ENCODE results near the gene TMEM183A. TPM values are rescaled to one million over a fixed set of nuclear protein-coding genes. Genes with fewer than 3 reads are reported as not detected.

The TMEM183A gene
- polyA plus RNA-seq, 1 of the 3 experiments (the other 2 are of a cell fraction): 47.9 TPM

- Histone ChIP-seq H3K79me2 (ENCODE audit: insufficient read depth) (no peaks in the 10 kb centered on the region), H4K20me1 (ENCODE audit: insufficient read depth) (0 out of 2 replicates have a peak, but pooled peaks cover 3% of the 10 kb centered on the region), H3K27me3 (ENCODE audit: insufficient read depth) (no peaks in the 10 kb centered on the region), H2AFZ (ENCODE audit: low read depth) (no peak overlapping the region), H3K4me3 (ENCODE audit: low read depth in 2 of 2, low read length in 1 of 2) (no peak overlapping the region), H3K4me1 (ENCODE audit: control insufficient read depth in 1 of 2, insufficient read depth in 2 of 2, low read depth in 1 of 2, low read length in 1 of 2) (peaks cover 20 to 27% of the 10 kb centered on the region in 2 experiments; a peak in 3 of 4 replicates), H3K27ac (ENCODE audit: low read depth in 2 of 2, low read length in 1 of 2) (no peak overlapping the region), H3K9ac (no peak overlapping the region), H3F3A (replicated peaks; ENCODE audit: insufficient read depth) (peaks cover under 1% of the 10 kb centered on the region), H3K9me2 (no peaks in the 10 kb centered on the region), H3K9me3 (no peaks in the 10 kb centered on the region), H3K4me2 (no peak overlapping the region), H3K36me3 (replicated peaks in 1 of 2; ENCODE audit: control insufficient read depth in 1 of 2, insufficient read depth in 2 of 2, low read length in 1 of 2) (no peaks in the 10 kb centered on the region)
- CTCF ChIA-PET: interaction anchor here (2.4 to 16.3 kb wide), 8 partner anchors 12 to 229 kb away, joined by 5 to 454 read pairs (median 102); partner anchors contain the start of genes ADORA1 and PPFIA4
- DNase-seq: no peak
- 100% methylated on average over 1 of the region's 3 CpGs for WGBS (ENCODE audit: low lambda C conversion rate)
- TF ChIP-seq RAD21 (IDR thresholded peaks at IDR 0.05; ENCODE audit: low read length) (no peak), NRF1 (IDR thresholded peaks at IDR 0.05; ENCODE audit: low read depth, low read length) (no peak)
- POLR2A ChIA-PET: no interaction called here
Measured at GRCh38 chr1:203041351-203041932, 34.3 kb downstream of the TMEM183A start.

GRCh38 chr1:203043830-203044545 is 36.8 kb downstream of the TMEM183A start:
- H3K9me2 ChIP-seq: no peaks in the 10 kb centered on the region
- H3K4me3 ChIP-seq (ENCODE audit: low read depth in 2 of 2, low read length in 1 of 2): no peak overlapping the region
- no peaks in the 10 kb centered on the region for H3K36me3 ChIP-seq (replicated peaks in 1 of 2; ENCODE audit: control insufficient read depth in 1 of 2, insufficient read depth in 2 of 2, low read length in 1 of 2)
- DNase-seq: no peak
- H3K9ac ChIP-seq: no peak overlapping the region
- CTCF ChIA-PET: interaction anchor here (0.9 to 16.3 kb wide), 7 partner anchors 9 to 226 kb away, joined by 3 to 454 read pairs (median 131); partner anchors contain the start of genes ADORA1 and MYOG
- H3K4me1 ChIP-seq (ENCODE audit: control insufficient read depth in 1 of 2, insufficient read depth in 2 of 2, low read depth in 1 of 2, low read length in 1 of 2): peaks cover 7 to 14% of the 10 kb centered on the region in 2 experiments; a peak in 3 of 4 replicates
- no peak overlapping the region for H3K27ac ChIP-seq (ENCODE audit: low read depth in 2 of 2, low read length in 1 of 2)
- H3K27me3 ChIP-seq (ENCODE audit: insufficient read depth): no peaks in the 10 kb centered on the region
- no peak overlapping the region for H2AFZ ChIP-seq (ENCODE audit: low read depth)
- WGBS (ENCODE audit: low lambda C conversion rate): 96% methylated on average over 8 of the region's 14 CpGs
- H3F3A ChIP-seq (replicated peaks; ENCODE audit: insufficient read depth): peaks cover 7% of the 10 kb centered on the region
- no peaks in the 10 kb centered on the region for H3K9me3 ChIP-seq
- H3K79me2 ChIP-seq (ENCODE audit: insufficient read depth): no peaks in the 10 kb centered on the region
- TF ChIP-seq NFIC (IDR thresholded peaks at IDR 0.05; ENCODE audit: borderline replicate concordance) (no peak), GABPA (IDR thresholded peaks at IDR 0.05; ENCODE audit: low read depth) (no peak), FOXJ3 (CRISPR knock-in tag; IDR thresholded peaks at IDR 0.05) (no peak), NRF1 (IDR thresholded peaks at IDR 0.05; ENCODE audit: low read depth, low read length) (no peak), RAD21 (IDR thresholded peaks at IDR 0.05; ENCODE audit: low read length) (no peak), RCOR1 (IDR thresholded peaks at IDR 0.05; ENCODE audit: low read length) (no peak), TCF12 (IDR thresholded peaks at IDR 0.05) (no peak), FOSL2 (IDR thresholded peaks at IDR 0.05; ENCODE audit: borderline replicate concordance, low read depth) (no peak)
- POLR2A ChIA-PET: no interaction called here
- no peaks in the 10 kb centered on the region for H4K20me1 ChIP-seq (ENCODE audit: insufficient read depth)
- no peak overlapping the region for H3K4me2 ChIP-seq

GRCh38 chr1:203044546-203045250 is 37.5 kb downstream of the TMEM183A start:
- POLR2A ChIA-PET: no interaction called here
- peaks cover 5 to 13% of the 10 kb centered on the region in 2 experiments; a peak in 3 of 4 replicates for H3K4me1 ChIP-seq (ENCODE audit: control insufficient read depth in 1 of 2, insufficient read depth in 2 of 2, low read depth in 1 of 2, low read length in 1 of 2)
- 82% methylated on average over 7 of the region's 7 CpGs for WGBS (ENCODE audit: low lambda C conversion rate)
- TF ChIP-seq USF1 (IDR thresholded peaks at IDR 0.05; ENCODE audit: borderline replicate concordance, low read depth): no peak
- no peak for TF ChIP-seq IRF3 (IDR thresholded peaks at IDR 0.05; ENCODE audit: low read depth, low read length)
- TF ChIP-seq ZBTB33 (IDR thresholded peaks at IDR 0.05; ENCODE audit: borderline replicate concordance, low read depth): no peak
- no peak for TF ChIP-seq PBX3 (IDR thresholded peaks at IDR 0.05)
- TF ChIP-seq EZH2phosphoT487 (IDR thresholded peaks at IDR 0.05; ENCODE audit: borderline replicate concordance, low read depth): no peak

More at GRCh38 chr1:203044546-203045250, 37.5 kb downstream of the TMEM183A start:
- Histone ChIP-seq H3K79me2 (ENCODE audit: insufficient read depth) (no peaks in the 10 kb centered on the region), H2AFZ (ENCODE audit: low read depth) (no peak overlapping the region), H3F3A (replicated peaks; ENCODE audit: insufficient read depth) (peaks cover 7% of the 10 kb centered on the region), H3K4me2 (no peak overlapping the region), H3K4me3 (ENCODE audit: low read depth in 2 of 2, low read length in 1 of 2) (no peak overlapping the region), H3K27ac (ENCODE audit: low read depth in 2 of 2, low read length in 1 of 2) (no peak overlapping the region), H4K20me1 (ENCODE audit: insufficient read depth) (no peaks in the 10 kb centered on the region), H3K9me3 (no peaks in the 10 kb centered on the region), H3K36me3 (replicated peaks in 1 of 2; ENCODE audit: control insufficient read depth in 1 of 2, insufficient read depth in 2 of 2, low read length in 1 of 2) (no peaks in the 10 kb centered on the region), H3K27me3 (ENCODE audit: insufficient read depth) (no peaks in the 10 kb centered on the region), H3K9me2 (no peaks in the 10 kb centered on the region), H3K9ac (no peak overlapping the region)
- CTCF ChIA-PET: interaction anchor here (2.2 to 16.3 kb wide), 5 partner anchors 9 to 225 kb away, joined by 5 to 454 read pairs (median 228); partner anchors contain the start of gene ADORA1
- DNase-seq: no peak

Measured in SK-N-SH (cell line).